Measurements from ENCODE around the gene ATRX. TPM values are rescaled to one million over a fixed set of nuclear protein-coding genes. Genes with fewer than 3 reads are reported as not detected.

ATRX gene
- total and polyA plus RNA-seq, 9 donors = 21.8 to 123 (median 94.0) TPM

GRCh38 chrX:77814210-77814609 is 28.2 kb upstream of the ATRX start:
- H3K27ac ChIP-seq = no peak overlapping the region
- H3K9me3 ChIP-seq = no peaks in the 10 kb centered on the region
- intact Hi-C loops (cut with DNase I) = no loop called here
- 88 to 98% (median 98%) methylated on average over 1 of the region's 1 CpG for WGBS, 3 donors
- no peaks in the 10 kb centered on the region for H3K36me3 ChIP-seq
- H3K4me3 ChIP-seq = no peak overlapping the region
- DNase-seq = no peak
- no peaks in the 10 kb centered on the region for H3K4me1 ChIP-seq (ENCODE audit: insufficient read depth)
- TF ChIP-seq POLR2A (IDR thresholded peaks at IDR 0.05) = no peak
- no peak for TF ChIP-seq EP300 (IDR thresholded peaks at IDR 0.05)
- no peak for TF ChIP-seq CTCF (IDR thresholded peaks at IDR 0.05)
- no peaks in the 10 kb centered on the region for H3K27me3 ChIP-seq

GRCh38 chrX:77802201-77802600 is 16.2 kb upstream of the ATRX start:
- no peaks in the 10 kb centered on the region for H3K27me3 ChIP-seq
- H3K4me1 ChIP-seq (ENCODE audit: insufficient read depth) = no peaks in the 10 kb centered on the region
- H3K4me3 ChIP-seq = no peak overlapping the region
- no peak overlapping the region for H3K27ac ChIP-seq
- TF ChIP-seq POLR2A (IDR thresholded peaks at IDR 0.05) (no peak), EP300 (IDR thresholded peaks at IDR 0.05) (no peak), CTCF (IDR thresholded peaks at IDR 0.05) (no peak)
- H3K9me3 ChIP-seq = no peaks in the 10 kb centered on the region
- no peaks in the 10 kb centered on the region for H3K36me3 ChIP-seq
- intact Hi-C loops (cut with DNase I) = no loop called here
- WGBS, 3 donors = 40 to 70% (median 52%) methylated on average over 1 of the region's 1 CpG
- DNase-seq = no peak

GRCh38 chrX:77795124-77795523 is 9.1 kb upstream of the ATRX start:
- no peaks in the 10 kb centered on the region for H3K4me1 ChIP-seq (ENCODE audit: insufficient read depth)
- intact Hi-C loops (cut with DNase I) = no loop called here
- no peaks in the 10 kb centered on the region for H3K27me3 ChIP-seq
- TF ChIP-seq EP300 (IDR thresholded peaks at IDR 0.05) = no peak
- TF ChIP-seq CTCF (IDR thresholded peaks at IDR 0.05) = no peak
- no peak for TF ChIP-seq POLR2A (IDR thresholded peaks at IDR 0.05)
- no peak overlapping the region for H3K4me3 ChIP-seq
- H3K27ac ChIP-seq = no peak overlapping the region
- H3K9me3 ChIP-seq = no peaks in the 10 kb centered on the region
- H3K36me3 ChIP-seq = no peaks in the 10 kb centered on the region
- 93 to 98% (median 97%) methylated on average over 1 of the region's 1 CpG for WGBS, 3 donors
- DNase-seq = no peak

- H3K27ac ChIP-seq = no peak overlapping the region
- H3K4me3 ChIP-seq = no peak overlapping the region
- intact Hi-C loops (cut with DNase I) = no loop called here
- H3K36me3 ChIP-seq = no peaks in the 10 kb centered on the region
- DNase-seq = no peak
- no peaks in the 10 kb centered on the region for H3K4me1 ChIP-seq (ENCODE audit: insufficient read depth)
- TF ChIP-seq POLR2A (IDR thresholded peaks at IDR 0.05) (no peak), EP300 (IDR thresholded peaks at IDR 0.05) (no peak), CTCF (IDR thresholded peaks at IDR 0.05) (no peak)
- no peaks in the 10 kb centered on the region for H3K9me3 ChIP-seq
- H3K27me3 ChIP-seq = no peaks in the 10 kb centered on the region
- 81 to 83% (median 82%) methylated on average over 6 of the region's 6 CpGs for WGBS, 3 donors
Measured at GRCh38 chrX:77793946-77794345, 7.9 kb upstream of the ATRX start.

- intact Hi-C loops (cut with DNase I) = no loop called here
- H3K4me3 ChIP-seq = peak overlapping the region; percentile 16
- no peaks in the 10 kb centered on the region for H3K36me3 ChIP-seq
- peak overlapping the region in 1 of 2 donors; percentile 8 for H3K27ac ChIP-seq
- H3K9me3 ChIP-seq = no peaks in the 10 kb centered on the region
- no peaks in the 10 kb centered on the region for H3K27me3 ChIP-seq
- H3K4me1 ChIP-seq (ENCODE audit: insufficient read depth) = no peaks in the 10 kb centered on the region
- no peak for DNase-seq
- TF ChIP-seq CTCF (IDR thresholded peaks at IDR 0.05) (no peak), POLR2A (IDR thresholded peaks at IDR 0.05) (no peak), EP300 (IDR thresholded peaks at IDR 0.05) (no peak)
- WGBS, 3 donors = 35 to 60% (median 36%) methylated on average over 2 of the region's 2 CpGs
Measured at GRCh38 chrX:77788050-77788449, 2.0 kb upstream of the ATRX start.

Measured in ovary (tissue), 9 donors.